GM12872 (cell line): ENCODE data around the gene ENDOV.

ENCODE experiments used
- CTCF ChIP-seq: IDR thresholded peaks from 3 replicates; pipeline ENCODE4 v1.5.1; 2011; ENCODE audit warnings: low read depth, mild to moderate bottlenecking, low read length, moderate library complexity; ENCODE audit not compliant: insufficient read depth

ENDOV gene

DNA sequence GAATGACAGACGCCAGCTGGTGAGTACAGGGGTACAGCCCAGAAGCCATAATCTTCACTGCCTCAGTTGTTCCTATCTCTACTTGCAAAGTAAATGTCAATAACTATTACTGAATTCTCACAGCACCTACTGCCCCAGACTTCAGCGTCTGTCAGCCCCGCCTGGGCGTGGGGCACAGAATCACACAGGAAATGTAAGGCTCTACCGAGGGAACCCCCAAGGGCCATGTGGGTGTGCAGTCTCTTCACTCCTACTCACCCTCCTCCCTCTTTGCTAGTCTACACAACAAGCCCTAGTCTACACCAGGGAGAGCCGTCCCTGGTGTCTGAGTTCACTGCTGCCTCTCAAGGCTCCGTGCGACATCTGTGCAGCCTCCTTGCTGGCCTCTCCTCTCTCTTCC, 57.0 kb downstream of the ENDOV start:
- no peak for TF ChIP-seq CTCF

DNA sequence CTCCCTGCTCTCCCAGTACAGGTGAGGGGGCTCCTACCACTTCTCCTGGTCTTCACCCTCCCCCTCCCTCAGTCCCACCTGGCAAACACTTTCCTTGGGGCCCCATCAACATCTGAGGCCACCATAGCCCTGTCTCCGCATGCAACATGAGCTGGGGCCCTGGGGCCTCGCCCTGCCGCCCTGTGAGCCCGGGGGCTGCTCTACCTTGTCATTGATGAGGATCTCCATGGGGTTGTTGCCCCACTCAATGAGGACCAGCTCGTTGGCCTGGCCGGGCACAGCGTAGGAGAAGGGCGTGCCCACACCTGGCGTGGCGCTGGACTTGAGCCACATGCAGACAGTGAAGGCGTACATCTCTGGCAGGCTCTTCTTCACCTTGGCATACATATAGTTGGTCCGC, 58.0 kb downstream of the ENDOV start:
- TF ChIP-seq CTCF = no peak

DNA sequence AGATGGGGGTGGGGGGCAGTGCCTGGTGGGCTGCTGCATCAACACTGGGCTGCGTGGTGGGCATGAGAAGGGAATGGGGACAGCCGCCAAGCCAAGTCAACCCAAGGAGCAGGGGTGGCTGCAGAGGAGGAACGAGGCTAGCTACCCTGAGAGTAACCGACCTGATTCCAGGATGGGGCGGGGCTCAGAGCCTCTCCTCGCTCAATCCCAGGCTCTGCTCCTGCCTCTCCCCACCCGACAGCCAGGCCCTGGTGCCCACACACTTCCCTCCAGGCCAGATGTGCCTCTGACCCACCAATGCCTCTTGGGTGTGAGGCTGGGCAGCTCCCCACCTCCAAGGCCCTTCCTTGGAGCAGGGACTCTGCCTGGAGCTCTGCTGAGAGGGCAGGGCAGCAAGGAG, 58.7 kb downstream of the ENDOV start:
- TF ChIP-seq CTCF = no peak

DNA sequence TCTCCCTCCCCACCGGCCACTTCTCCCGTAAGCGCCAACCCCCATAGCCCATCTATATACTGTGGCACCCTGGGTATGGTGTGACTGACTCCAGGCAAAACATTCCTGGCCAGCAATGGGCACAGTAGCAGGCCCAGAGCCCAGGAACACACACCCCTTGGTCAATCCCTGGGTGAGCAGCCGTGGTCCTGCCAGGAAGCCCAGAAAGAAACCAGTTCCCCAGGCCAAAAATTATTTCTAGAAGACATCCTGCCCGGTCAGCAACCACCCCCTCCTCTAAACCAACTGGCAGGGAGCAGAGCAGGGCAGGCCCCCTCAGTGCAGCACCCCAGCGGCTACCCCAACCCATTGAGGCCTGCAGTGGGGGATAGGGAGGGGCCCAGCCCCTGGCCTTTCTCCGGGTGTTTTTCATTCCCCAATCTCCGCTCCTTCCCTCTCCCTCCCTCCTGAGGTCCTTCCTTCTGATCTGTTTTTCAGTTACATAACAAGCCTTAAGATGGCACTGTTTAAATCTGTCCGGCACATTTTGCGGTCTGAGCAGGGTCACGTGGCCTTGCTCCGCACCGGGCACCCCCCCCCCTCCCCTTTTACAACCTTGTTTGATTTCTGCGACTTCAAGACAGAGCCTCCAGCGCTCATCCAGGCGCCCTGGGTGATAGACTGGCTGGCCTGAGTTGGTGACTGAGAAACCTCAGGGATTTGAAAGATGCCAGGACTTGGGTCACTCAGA, 59.4 kb downstream of the ENDOV start:
- no peak for TF ChIP-seq CTCF

- TF ChIP-seq CTCF = no peak
Observed at GRCh38 chr17:80474961-80475909, 60.3 kb downstream of the ENDOV start.

DNA sequence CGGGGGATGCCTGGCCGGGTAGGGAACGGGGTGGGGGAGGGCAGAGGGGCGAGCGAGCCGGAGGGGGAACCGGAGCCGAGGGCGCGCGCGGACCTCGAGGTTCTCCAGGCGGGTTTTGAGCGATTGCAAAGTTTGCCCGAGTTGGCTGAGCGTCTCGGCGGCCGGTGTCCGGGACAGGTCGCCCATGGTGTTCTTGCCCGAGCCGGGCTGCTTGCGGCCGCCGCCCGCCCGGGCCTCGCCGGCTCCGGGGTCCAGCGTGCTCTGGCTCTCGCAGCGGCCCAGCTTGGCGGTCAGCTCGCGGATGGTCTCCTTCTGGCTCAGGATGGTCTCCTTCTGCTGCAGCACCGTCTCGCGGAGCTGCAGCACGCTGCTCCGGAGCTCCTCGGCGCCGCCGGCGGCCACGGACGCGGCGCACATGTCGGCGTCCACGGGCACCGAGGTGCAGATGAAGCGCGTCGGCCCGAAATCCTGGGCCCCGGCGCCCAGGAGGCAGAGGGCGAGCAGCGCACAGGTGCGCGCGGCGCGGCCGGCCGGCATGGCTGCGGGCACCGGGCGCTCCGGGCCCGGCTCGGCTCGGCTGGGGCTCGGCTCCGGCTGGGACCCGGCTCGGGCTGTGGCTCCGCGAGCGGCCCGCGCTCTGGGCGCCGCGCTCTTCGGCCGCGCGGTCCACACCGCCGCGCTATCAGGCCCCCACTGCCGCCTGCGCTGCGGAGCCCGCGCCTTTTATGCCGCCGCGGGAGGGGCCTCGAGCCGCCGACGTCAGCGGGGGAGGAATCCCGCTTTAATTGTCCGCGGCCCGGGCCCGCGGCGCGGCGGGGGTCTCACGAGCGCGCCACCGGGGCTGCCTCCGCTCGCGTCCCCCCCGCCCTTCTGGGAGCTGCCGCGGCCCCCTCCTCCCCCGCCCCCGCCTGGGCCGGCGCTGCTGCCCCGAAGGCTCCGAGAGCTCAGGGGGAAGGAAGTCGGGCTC, 61.2 kb downstream of the ENDOV start, which contains the start of gene NPTX1:
Gene NPTX1 (minus strand): TSS at position 698 of the 967 bp plus-strand sequence. CDS start 161 bp downstream, at position 537.
- no peak for TF ChIP-seq CTCF
